PC-3 (cell line): Measurements from ENCODE around the gene ANO4.

ENCODE experiments used
- CTCF ChIP-seq: fragments of 300-600 bp; sonication (generic); conservative IDR thresholded peaks from 2 replicates; pipeline ENCODE4 v1.5.1; 2017; ENCODE audit warnings: antibody characterized with exemption, low read depth, mild to moderate bottlenecking, low read length
- EZH2 ChIP-seq: fragments of 300-600 bp; sonication (generic); IDR thresholded peaks from one replicate; pipeline ENCODE4 v1.6.1; 2017; ENCODE audit warnings: antibody characterized with exemption, mild to moderate bottlenecking, low read length; ENCODE audit not compliant: unreplicated experiment
- EZH2phosphoT487 ChIP-seq: fragments of 300-600 bp; sonication (generic); IDR thresholded peaks from 2 replicates; pipeline ENCODE4 v1.6.1; 2018; ENCODE audit warnings: mild to moderate bottlenecking, antibody characterized with exemption, low read length, borderline replicate concordance

GRCh38 chr12:100995771-100996170 is 201.2 kb downstream of the ANO4 start:
- TF ChIP-seq CTCF = no peak
- TF ChIP-seq EZH2 = no peak
- TF ChIP-seq EZH2phosphoT487 = no peak
